ENCODE data around the gene VAMP8.

- TF ChIP-seq EZH2 (IDR thresholded peaks at IDR 0.05; ENCODE audit: insufficient read depth, poor library complexity, severe bottlenecking) (no peak), EZH2phosphoT487 (IDR thresholded peaks at IDR 0.05; ENCODE audit: insufficient read depth, low read depth) (no peak)
Measured at GRCh38 chr2:85527787-85528186, 49.6 kb upstream of the VAMP8 start.

Measured in GM23248 (cell line).